22Rv1 (cell line): Measurements from ENCODE around the gene AGTRAP.

Source experiments
- CTCF ChIP-seq: fragments of 450-650 bp; IDR thresholded peaks from 2 replicates; pipeline ENCODE4 v1.5.1; 2017; ENCODE audit warnings: mild to moderate bottlenecking
- ZFX ChIP-seq: fragments of 450-650 bp; IDR thresholded peaks from 2 replicates; pipeline ENCODE4 v1.6.1; 2017; ENCODE audit warnings: antibody characterized with exemption, borderline replicate concordance

GRCh38 chr1:11704194-11704529 is 31.8 kb upstream of the AGTRAP start:
- TF ChIP-seq CTCF (no peak), ZFX (no peak)
